Sigmoid colon (tissue), 7 donors: ENCODE results near the gene MT1X. TPM values are rescaled to one million over a fixed set of nuclear protein-coding genes. Genes with fewer than 3 reads are reported as not detected.

Experiments
- DNase-seq: peaks from one replicate; pipeline ENCODE4 v3.0.0-alpha.2; 2019
- H3K27ac ChIP-seq, 4 donors: fragments of 200-600 bp; sonication (generic); one replicate each; pipeline ENCODE4 v1.5.1; 2016 to 2019; ENCODE audit warnings: mild to moderate bottlenecking in 1 of 4
- H3K27me3 ChIP-seq, 3 donors: fragments of 200-600 bp; sonication (generic); one replicate each; pipeline ENCODE4 v1.5.1; 2019; ENCODE audit warnings: mild to moderate bottlenecking in 1 of 3
- H3K36me3 ChIP-seq, 4 donors: fragments of 200-600 bp; sonication (generic); one replicate each; pipeline ENCODE4 v1.5.1; 2016 to 2019
- H3K4me1 ChIP-seq, 4 donors: fragments of 200-600 bp; sonication (generic); one replicate each; pipeline ENCODE4 v1.5.1; 2017 to 2019
- H3K4me3 ChIP-seq, 4 donors: fragments of 200-600 bp; sonication (generic); one replicate each; pipeline ENCODE4 v1.5.1; 2017 to 2019; ENCODE audit warnings: mild to moderate bottlenecking in 2 of 4, moderate library complexity in 1 of 4
- H3K9me3 ChIP-seq, 4 donors: fragments of 200-600 bp in 3 of 4; sonication (generic) in 3 of 4; one replicate each; pipeline versions ENCODE4 v1.5.1 to v1.6.1; 2013 to 2019
- CTCF ChIP-seq, 4 experiments: fragments of 450-650 bp in 3 of 4; fragments of 200-600 bp in 1 of 4; IDR thresholded peaks; one replicate each; pipeline ENCODE4 v1.5.1; 2016 to 2019; ENCODE audit warnings: antibody characterized with exemption in 4 of 4, mild to moderate bottlenecking in 3 of 4, moderate library complexity in 2 of 4
- EP300 ChIP-seq, 4 donors: sonication (generic); formaldehyde crosslinking; IDR thresholded peaks; one replicate each; pipeline ENCODE4 v1.6.1; 2017; ENCODE audit warnings: antibody characterized with exemption in 4 of 4
- POLR2A ChIP-seq, 2 donors: fragments of 450-650 bp; IDR thresholded peaks; one replicate each; pipeline ENCODE4 v1.6.1; 2016; ENCODE audit warnings: antibody characterized with exemption in 2 of 2, mild to moderate bottlenecking in 2 of 2, moderate library complexity in 2 of 2
- POLR2AphosphoS5 ChIP-seq, 4 donors: sonication (generic); formaldehyde crosslinking; IDR thresholded peaks; one replicate each; pipeline ENCODE4 v1.6.1; 2017; ENCODE audit warnings: antibody characterized with exemption in 4 of 4
- WGBS, 2 donors: extraction: QIAGEN DNeasy Blood & Tissue Kit; methylation state at CpG; one replicate each; pipeline ENCODE4 v1.1.7; 2013; 5-methylcytosine and 5-hydroxymethylcytosine counted together
- intact Hi-C: fragments of 100-400 bp; cut with DNase I; formaldehyde crosslinking; loops from one replicate; pipeline ENCODE4 v1.15.1; 2023
- polyA plus RNA-seq, 3 donors: library from polyadenylated mRNA; stranded (reverse); fragments of 200-250 nt; gene quantifications; one replicate each; pipeline ENCODE4 v1.2.3, GENCODE V29; 2013
- total RNA-seq, 4 donors: library from RNA; depleted of rRNA; stranded (reverse); fragments of >200 nt; gene quantifications; one replicate each; pipeline ENCODE4 v1.1.0, GENCODE V29; 2016
- donor health status: healthy with polysubstance abuse.
- donor health status: Bipolar disorder and iron deficiency.
- donor health status: healthy.

Gene MT1X
- total and polyA plus RNA-seq, 7 donors = 90.3 to 1,592 (median 414) TPM

DNA sequence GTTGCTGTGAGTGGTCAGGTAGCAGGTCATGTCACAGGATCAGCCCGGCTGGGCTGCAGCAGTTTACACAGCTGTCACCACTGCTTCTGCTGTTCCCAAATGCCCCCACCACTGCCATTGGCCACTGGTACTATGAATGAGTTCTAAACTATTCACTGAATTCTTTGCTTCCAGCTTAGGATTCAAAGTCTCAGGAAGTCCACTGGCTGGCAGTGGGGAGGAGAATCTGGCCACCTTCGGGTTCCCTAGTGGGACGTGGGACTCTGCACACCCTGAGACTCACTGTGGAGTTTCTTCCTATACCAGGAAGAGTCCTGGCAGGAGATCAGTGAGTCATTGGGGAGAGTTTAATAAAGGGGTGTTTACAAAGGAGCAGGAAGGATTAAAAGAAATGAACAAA lies 6.9 kb downstream of the MT1X start:
- intact Hi-C loops = no loop called here
- TF ChIP-seq POLR2AphosphoS5 (IDR thresholded peaks at IDR 0.05) (no peak), CTCF (IDR thresholded peaks at IDR 0.05) (no peak), EP300 (IDR thresholded peaks at IDR 0.05) (no peak), POLR2A (IDR thresholded peaks at IDR 0.05) (no peak)

DNA sequence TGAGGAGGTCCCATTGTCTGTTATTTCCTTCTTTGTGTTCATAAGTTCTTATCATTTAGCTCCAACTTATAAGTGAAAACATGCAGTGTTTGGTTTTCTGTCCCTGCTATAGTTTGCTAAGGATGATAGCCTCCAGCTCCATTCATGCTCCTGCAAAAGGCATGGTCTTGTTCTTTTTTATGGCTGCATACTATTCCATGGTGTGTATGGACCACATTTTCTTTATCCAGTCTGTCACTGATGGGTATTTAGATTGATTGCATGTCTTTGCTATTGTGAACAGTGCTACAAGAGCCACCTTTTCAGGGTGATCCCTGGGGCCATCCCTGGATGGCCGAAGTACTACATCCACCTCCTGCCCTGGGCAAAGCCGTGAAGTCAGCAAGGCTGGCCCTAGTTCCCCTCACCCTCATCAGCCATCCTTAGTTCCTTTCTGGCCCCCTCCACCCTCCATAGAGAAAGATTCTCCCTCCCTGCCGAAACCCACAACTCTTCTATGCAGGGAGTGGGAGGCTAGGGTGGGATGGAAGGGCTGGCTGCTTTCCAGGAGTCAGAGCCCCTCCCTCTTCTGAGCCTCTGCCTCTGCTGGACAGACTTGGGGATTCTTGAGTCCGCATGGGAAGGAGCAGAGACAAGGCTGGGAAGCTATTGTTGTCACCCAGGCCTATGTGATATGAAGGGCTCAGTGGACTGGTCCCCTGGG lies 8.3 kb downstream of the MT1X start:
- Histone ChIP-seq H3K27ac (no peak overlapping the region), H3K27me3 (no peaks in the 10 kb centered on the region), H3K9me3 (no peaks in the 10 kb centered on the region), H3K4me3 (no peak overlapping the region), H3K36me3 (no peaks in the 10 kb centered on the region), H3K4me1 (no peaks in the 10 kb centered on the region)
- TF ChIP-seq POLR2A (IDR thresholded peaks at IDR 0.05) (no peak), EP300 (IDR thresholded peaks at IDR 0.05) (no peak), POLR2AphosphoS5 (IDR thresholded peaks at IDR 0.05) (no peak), CTCF (IDR thresholded peaks at IDR 0.05) (no peak)
- no peak for DNase-seq
- 72 to 94% methylated on average over 4 of the region's 4 CpGs for WGBS, 2 donors
- intact Hi-C loops = no loop called here

More for the DNA sequence above, 6.9 kb downstream of the MT1X start:
- no peaks in the 10 kb centered on the region for H3K36me3 ChIP-seq
- no peak overlapping the region for H3K4me3 ChIP-seq
- H3K4me1 ChIP-seq = peaks cover 0 to 5% (median 2%) of the 10 kb centered on the region in 4 donors
- H3K27ac ChIP-seq = no peak overlapping the region
- H3K27me3 ChIP-seq = no peaks in the 10 kb centered on the region
- no peaks in the 10 kb centered on the region for H3K9me3 ChIP-seq
- DNase-seq = no peak
- 74 to 85% methylated on average over 3 of the region's 3 CpGs for WGBS, 2 donors

DNA sequence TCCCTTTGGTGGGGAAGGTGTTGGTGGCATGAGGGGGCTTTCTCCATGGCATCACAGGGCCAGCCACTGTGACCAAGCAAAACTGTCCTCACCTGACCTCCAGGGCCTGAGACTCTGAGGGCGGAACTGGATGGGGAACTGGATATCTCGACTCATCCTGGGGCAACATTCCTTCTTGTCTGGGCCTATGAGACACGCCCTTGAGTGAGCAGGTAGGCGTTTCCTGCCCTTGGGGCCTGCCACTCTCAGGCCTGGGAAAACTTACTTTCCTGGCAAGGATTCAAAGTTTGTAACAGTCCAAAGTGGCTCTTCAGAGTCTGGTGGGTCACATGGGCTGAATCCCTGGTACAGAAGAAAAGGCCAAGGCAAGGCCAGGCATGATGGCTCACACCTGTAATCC lies 9.6 kb downstream of the MT1X start:
- TF ChIP-seq EP300 (IDR thresholded peaks at IDR 0.05) = no peak
- no peak for TF ChIP-seq POLR2AphosphoS5 (IDR thresholded peaks at IDR 0.05)
- TF ChIP-seq CTCF (IDR thresholded peaks at IDR 0.05) = no peak
- no peak for TF ChIP-seq POLR2A (IDR thresholded peaks at IDR 0.05)
- Histone ChIP-seq H3K27ac (no peak overlapping the region), H3K4me3 (no peak overlapping the region), H3K9me3 (no peaks in the 10 kb centered on the region), H3K27me3 (no peaks in the 10 kb centered on the region), H3K36me3 (no peaks in the 10 kb centered on the region), H3K4me1 (no peaks in the 10 kb centered on the region)
- WGBS, 2 donors = 12 to 74% methylated on average over 4 of the region's 4 CpGs
- intact Hi-C loops = no loop called here
- no peak for DNase-seq

GRCh38 chr16:56695246-56695645 lies 13.0 kb downstream of the MT1X start:
- Histone ChIP-seq H3K27me3 (no peaks in the 10 kb centered on the region), H3K9me3 (peaks cover 0 to 4% (median 0%) of the 10 kb centered on the region in 4 donors), H3K4me1 (no peaks in the 10 kb centered on the region), H3K36me3 (no peaks in the 10 kb centered on the region), H3K4me3 (no peak overlapping the region), H3K27ac (no peak overlapping the region)
- TF ChIP-seq POLR2AphosphoS5 (IDR thresholded peaks at IDR 0.05) = no peak
- no peak for TF ChIP-seq EP300 (IDR thresholded peaks at IDR 0.05)
- TF ChIP-seq CTCF (IDR thresholded peaks at IDR 0.05) = no peak
- no peak for TF ChIP-seq POLR2A (IDR thresholded peaks at IDR 0.05)
- WGBS, 2 donors = 87 to 97% methylated on average over 1 of the region's 1 CpG
- intact Hi-C loops = loop anchor here (5.0 kb wide), 1 partner anchor 108 kb away; the partner anchor contains the start of gene MT3
- DNase-seq = no peak
